Measurements from ENCODE around the gene INPP5J.

DNA sequence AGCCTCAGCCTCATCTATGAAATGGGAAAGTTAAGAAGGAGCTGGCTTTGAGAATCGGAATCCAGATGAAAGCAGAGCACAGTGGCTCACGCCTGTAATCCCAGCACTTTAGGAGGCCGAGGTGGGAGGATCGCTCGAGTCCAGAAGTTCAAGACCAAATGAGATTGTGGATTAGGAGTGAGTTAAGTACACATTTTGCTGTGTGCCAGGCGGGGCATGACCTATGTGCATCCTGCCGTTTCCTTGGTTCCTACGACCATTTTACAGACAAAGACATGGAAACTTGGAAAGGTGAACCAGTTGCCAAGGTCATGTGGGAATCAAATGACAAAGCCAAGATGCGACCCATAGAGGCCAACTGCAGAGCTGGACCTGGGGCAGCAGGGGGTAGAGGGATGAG is 13.4 kb downstream of the INPP5J start:
- TF ChIP-seq CTCF (IDR thresholded peaks at IDR 0.05) (no peak), POLR2A (IDR thresholded peaks at IDR 0.05) (no peak)

Data from esophagus squamous epithelium (tissue), 4 donors.